Neutrophil (primary cell): ENCODE results near the gene HLA-DOA.
A peak's percentile ranks its signal among the peaks of the same experiment; 100 is the strongest.

Experiments
- H3K27ac ChIP-seq: fragments of 200-600 bp; sonication (generic); 2 replicates; pipeline ENCODE4 v1.5.1; 2016; ENCODE audit warnings: mild to moderate bottlenecking, moderate library complexity
- H3K27me3 ChIP-seq: fragments of 200-600 bp; sonication (generic); 2 replicates; pipeline ENCODE4 v1.6.0; 2016; ENCODE audit warnings: mild to moderate bottlenecking
- H3K36me3 ChIP-seq: fragments of 200-600 bp; sonication (generic); 2 replicates; pipeline ENCODE4 v1.5.1; 2017
- H3K4me1 ChIP-seq, 2 experiments: fragments of 200-600 bp in 1 of 2; sonication (generic) in 1 of 2; 1 replicate in 1 of 2; 2 replicates in 1 of 2; pipeline versions ENCODE4 v1.5.1 to v1.6.1; 2013 to 2016; ENCODE audit warnings: low read depth in 1 of 2, low read length in 1 of 2, mild to moderate bottlenecking in 1 of 2, moderate library complexity in 1 of 2; ENCODE audit not compliant: control insufficient read depth in 1 of 2, insufficient read depth in 1 of 2
- H3K4me3 ChIP-seq, 2 experiments: fragments of 200-600 bp in 1 of 2; sonication (generic) in 1 of 2; 1 replicate in 1 of 2; 2 replicates in 1 of 2; pipeline ENCODE4 v1.5.1; 2013 to 2016; ENCODE audit warnings: low read depth in 1 of 2, low read length in 1 of 2, mild to moderate bottlenecking in 1 of 2, moderate library complexity in 1 of 2
- H3K9me3 ChIP-seq: fragments of 200-600 bp; sonication (generic); 2 replicates; pipeline ENCODE4 v1.5.1; 2016
- TF ChIP-seq, protein P1 (sequence below): fragments of 200-600 bp; sonication (generic); IDR thresholded peaks from 2 replicates; pipeline ENCODE4 v1.5.1; 2016; ENCODE audit warnings: antibody characterized with exemption

HLA-DOA gene

DNA sequence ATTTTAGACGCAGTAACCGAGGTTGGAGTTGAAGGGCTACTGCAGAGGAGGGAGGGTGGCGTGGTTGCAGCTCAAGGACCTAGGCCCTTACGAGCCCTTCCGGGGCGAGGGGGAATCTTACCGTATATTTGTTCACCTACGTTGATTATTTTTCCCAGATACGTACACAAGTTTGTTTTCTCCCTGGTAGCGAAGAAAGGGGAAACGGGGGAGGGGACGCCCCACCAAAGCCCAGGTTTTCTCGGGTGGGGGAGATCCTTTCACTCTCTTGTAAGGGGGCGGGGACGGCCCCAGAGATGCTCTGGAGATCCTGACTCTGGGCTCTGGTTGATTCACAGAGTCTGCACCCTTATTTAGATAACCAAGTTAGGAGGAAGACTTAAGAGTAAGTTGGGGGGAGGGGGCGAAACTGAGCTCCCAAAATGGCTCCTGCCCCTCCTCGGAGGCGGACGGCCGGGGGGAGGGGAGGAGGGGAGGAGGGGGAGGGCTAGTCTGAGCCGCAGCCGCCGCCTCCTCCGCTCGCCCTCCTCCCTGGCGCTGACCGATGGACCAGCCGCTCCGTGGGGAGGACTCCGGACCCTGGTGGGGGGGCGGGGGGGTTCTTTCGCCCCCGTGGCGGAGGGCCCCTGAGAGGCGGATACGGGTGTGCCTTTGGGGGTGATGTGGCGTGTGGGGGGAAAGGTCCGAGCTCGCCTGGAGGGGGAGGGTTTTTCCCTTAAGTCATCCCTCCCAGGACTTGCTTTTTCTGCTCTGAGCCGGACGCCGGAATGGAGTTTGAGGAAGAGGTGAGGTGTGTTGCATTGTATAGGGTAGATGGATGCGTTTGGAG lies 38.8 kb downstream of the HLA-DOA start:
- Histone ChIP-seq H3K9me3 (no peaks in the 10 kb centered on the region), H3K27me3 (no peaks in the 10 kb centered on the region), H3K36me3 (peaks cover 20% of the 10 kb centered on the region), H3K4me3 (peak overlapping the region; percentile 96 to 97), H3K4me1 (peaks cover 46 to 57% of the 10 kb centered on the region in 2 experiments), H3K27ac (peak overlapping the region; percentile 100)
- TF ChIP-seq, protein P1, sequence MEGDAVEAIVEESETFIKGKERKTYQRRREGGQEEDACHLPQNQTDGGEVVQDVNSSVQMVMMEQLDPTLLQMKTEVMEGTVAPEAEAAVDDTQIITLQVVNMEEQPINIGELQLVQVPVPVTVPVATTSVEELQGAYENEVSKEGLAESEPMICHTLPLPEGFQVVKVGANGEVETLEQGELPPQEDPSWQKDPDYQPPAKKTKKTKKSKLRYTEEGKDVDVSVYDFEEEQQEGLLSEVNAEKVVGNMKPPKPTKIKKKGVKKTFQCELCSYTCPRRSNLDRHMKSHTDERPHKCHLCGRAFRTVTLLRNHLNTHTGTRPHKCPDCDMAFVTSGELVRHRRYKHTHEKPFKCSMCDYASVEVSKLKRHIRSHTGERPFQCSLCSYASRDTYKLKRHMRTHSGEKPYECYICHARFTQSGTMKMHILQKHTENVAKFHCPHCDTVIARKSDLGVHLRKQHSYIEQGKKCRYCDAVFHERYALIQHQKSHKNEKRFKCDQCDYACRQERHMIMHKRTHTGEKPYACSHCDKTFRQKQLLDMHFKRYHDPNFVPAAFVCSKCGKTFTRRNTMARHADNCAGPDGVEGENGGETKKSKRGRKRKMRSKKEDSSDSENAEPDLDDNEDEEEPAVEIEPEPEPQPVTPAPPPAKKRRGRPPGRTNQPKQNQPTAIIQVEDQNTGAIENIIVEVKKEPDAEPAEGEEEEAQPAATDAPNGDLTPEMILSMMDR, result no peak

DNA sequence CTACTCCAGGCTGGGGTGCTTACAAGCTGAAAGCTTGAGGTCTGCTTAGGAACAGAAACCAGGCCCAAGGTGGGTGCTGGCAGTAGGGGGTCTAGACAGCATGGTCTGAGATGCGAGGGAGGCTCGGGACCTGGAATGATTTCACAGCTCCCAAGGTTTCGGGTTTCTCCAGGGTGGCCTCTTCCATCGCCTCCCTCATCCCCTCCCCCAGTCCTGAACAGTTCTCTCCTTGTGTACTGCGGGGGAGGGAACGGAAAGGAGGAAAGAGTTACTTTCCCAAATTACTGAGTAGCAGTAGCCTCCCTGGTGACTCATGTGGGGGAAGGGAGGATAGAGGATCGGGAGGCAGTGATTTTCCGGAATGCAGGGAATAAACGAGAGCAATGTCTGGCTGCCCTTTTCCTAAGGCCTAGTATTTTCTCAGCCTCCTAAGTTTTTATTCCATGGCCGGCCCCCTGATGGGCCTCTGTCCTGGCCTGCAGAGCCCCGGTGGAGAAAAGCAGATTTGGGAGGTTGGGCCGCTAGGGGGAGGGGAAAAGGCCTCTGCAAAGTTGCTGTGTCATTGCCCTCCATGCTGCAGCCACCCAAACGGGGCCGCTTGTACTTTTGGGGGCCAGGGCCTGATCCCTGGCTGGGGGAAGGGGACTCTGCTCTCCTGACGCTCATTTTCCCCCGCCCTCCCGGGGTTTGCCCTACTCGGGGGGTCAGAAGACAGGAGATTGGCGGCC lies 39.5 kb downstream of the HLA-DOA start:
- Histone ChIP-seq H3K36me3 (peaks cover 13% of the 10 kb centered on the region), H3K27ac (peak overlapping the region; percentile 100), H3K9me3 (no peaks in the 10 kb centered on the region), H3K4me1 (peaks cover 39 to 49% of the 10 kb centered on the region in 2 experiments), H3K27me3 (no peaks in the 10 kb centered on the region), H3K4me3 (peak overlapping the region; percentile 96 to 97)
- TF ChIP-seq, protein P1, result peak; percentile 52

DNA sequence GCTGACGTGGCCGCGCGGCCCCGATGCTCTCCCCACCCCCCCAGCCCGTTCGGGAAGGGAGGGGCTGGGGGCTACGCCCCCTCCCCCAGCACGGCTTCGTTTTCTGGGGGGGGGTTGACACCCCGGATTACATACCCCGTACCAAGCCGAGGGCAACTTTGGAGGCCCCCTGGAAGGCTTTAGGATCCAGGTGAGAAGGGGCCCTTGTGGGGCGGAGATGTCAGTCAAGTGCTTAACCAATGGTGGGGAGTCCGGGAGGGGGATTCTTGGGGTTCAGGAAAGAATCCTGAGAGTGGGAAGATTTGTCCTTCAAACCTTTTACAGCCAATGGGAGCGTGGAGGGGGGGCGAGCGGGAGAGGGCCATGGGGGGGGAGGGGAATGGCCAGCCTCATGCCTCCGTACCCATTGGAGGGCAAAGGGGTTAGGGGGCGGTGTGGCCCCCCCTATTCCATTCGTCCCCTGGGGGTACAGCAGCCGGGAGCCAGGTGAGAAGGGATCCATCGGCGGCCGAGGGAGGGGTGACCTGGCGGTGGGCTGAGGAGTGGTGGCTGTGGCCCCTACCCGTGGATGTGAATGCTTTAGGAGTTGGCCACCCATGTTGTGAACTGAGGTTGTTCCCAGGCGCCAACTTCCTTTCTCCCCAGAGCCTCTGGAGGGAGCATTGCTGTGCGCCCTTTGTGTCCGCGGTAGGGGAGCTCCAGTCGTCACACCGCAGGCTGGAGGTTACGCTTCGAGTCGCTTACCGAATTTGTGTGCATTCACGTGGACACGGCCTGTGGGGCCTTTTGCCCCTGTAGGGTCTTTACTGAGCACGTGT lies 40.3 kb downstream of the HLA-DOA start:
- Histone ChIP-seq H3K36me3 (peaks cover 6% of the 10 kb centered on the region), H3K27me3 (no peaks in the 10 kb centered on the region), H3K9me3 (no peaks in the 10 kb centered on the region), H3K4me1 (peaks cover 31 to 42% of the 10 kb centered on the region in 2 experiments), H3K27ac (peak overlapping the region; percentile 100), H3K4me3 (peak overlapping the region; percentile 96 to 97)
- TF ChIP-seq, protein P1, result no peak

DNA sequence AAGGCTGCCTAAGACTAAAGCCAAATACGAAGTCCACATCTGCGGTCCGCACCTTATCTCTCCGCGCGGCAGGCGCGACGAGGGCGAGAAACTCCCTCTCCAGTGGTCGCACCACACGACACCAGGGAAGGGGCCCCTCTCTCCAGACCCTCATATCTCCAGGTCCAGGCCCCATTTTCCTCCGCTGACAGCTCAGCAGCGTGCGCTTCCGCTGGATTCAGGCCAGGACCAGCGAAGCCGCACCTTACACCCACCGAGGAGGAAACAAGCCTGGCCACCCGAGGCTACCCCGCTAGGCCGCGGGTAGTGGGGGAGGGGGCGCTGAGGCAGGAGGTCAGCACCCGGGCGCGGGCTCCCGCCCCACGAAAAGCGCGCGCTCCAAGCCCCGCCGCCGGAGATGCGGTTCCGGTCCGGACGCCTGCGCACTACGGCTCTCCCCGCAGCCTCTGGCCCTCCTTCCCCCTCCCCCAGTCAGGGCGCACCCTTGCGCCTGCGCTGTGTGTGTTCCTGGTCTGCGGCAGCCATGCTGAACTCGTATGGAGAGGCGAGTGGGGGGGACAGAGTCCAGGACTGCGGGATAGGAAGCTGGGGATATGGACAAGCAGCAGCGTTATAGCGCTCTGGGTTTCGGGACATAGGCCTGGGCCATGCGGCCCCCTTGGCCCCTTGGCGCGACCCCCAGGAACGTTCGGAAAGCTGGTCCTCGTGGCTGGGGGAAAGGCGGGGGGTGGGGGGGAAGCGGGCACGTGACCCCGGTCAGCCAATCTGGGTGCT lies 41.1 kb downstream of the HLA-DOA start, which contains the start of gene BRD2:
BRD2 (plus strand) TSS at position 502 of the 774 bp plus-strand sequence. CDS start 4,305 bp downstream, outside the sequence.
- Histone ChIP-seq H3K4me3 (peak within 1 kb of the TSS; percentile 96 to 97), H3K4me1 (peaks cover 29 to 34% of the 10 kb centered on the region in 2 experiments), H3K9me3 (no peaks in the 10 kb centered on the region), H3K27ac (peak within 1 kb of the TSS; percentile 100), H3K27me3 (no peaks in the 10 kb centered on the region), H3K36me3 (peaks cover 6% of the 10 kb centered on the region)
- TF ChIP-seq, protein P1, result peak; percentile 23
